HEK293T (cell line): ENCODE measurements around the gene ARL6IP1.
"Not testable (repeated sequence)": the region's sequence is repeated elsewhere in the genome, so short reads cannot be mapped to it uniquely, and the experiment has no call there.

Source experiments
- CTCF ChIA-PET: fragments of 350-600 bp; formaldehyde crosslinking; extraction: SDS; loops from one replicate; lab custom pipeline; 2021; ENCODE audit warnings: antibody characterized with exemption, inconsistent platforms; lab: Yijun Ruan, JAX
- POLR2A ChIA-PET: fragments of 350-600 bp; formaldehyde crosslinking; extraction: SDS; loops from one replicate; lab custom pipeline; 2020; ENCODE audit warnings: antibody characterized with exemption, inconsistent platforms; lab: Yijun Ruan, JAX
- DNase-seq: peaks from one replicate; pipeline ENCODE4 v3.0.0; 2012; ENCODE audit warnings: mixed read lengths; ENCODE audit errors: extremely low spot score
- ARNT ChIP-seq: fragments of 450-650 bp; IDR thresholded peaks from 2 replicates; pipeline ENCODE4 v1.6.1; 2017; ENCODE audit warnings: mild to moderate bottlenecking
- BHLHE40 ChIP-seq: fragments of 450-650 bp; IDR thresholded peaks from 2 replicates; pipeline ENCODE4 v1.6.1; 2016; ENCODE audit warnings: mild to moderate bottlenecking, moderate library complexity, borderline replicate concordance
- CTBP1 ChIP-seq: fragments of 450-650 bp; IDR thresholded peaks from 2 replicates; pipeline ENCODE4 v1.6.1; 2016; ENCODE audit warnings: borderline replicate concordance
- ELF4 ChIP-seq: fragments of 450-650 bp; IDR thresholded peaks from 2 replicates; pipeline ENCODE4 v1.6.1; 2017; ENCODE audit warnings: antibody characterized with exemption
- FOXA1 ChIP-seq: fragments of 450-650 bp; IDR thresholded peaks from 2 replicates; pipeline ENCODE4 v1.6.1; 2016; ENCODE audit warnings: mild to moderate bottlenecking
- FOXK2 ChIP-seq: fragments of 450-650 bp; IDR thresholded peaks from 2 replicates; pipeline ENCODE4 v1.6.1; 2016; ENCODE audit warnings: mild to moderate bottlenecking
- FOXM1 ChIP-seq: fragments of 450-650 bp; IDR thresholded peaks from 2 replicates; pipeline ENCODE4 v1.6.1; 2017; ENCODE audit warnings: mild to moderate bottlenecking, borderline replicate concordance
- HDGF ChIP-seq: fragments of 450-650 bp; IDR thresholded peaks from 2 replicates; pipeline ENCODE4 v1.6.1; 2017; ENCODE audit warnings: antibody characterized with exemption, borderline replicate concordance
- L3MBTL2 ChIP-seq: fragments of 450-650 bp; conservative IDR thresholded peaks from 2 replicates; pipeline ENCODE4 v1.6.1; 2016; ENCODE audit warnings: mild to moderate bottlenecking
- LEF1 ChIP-seq: fragments of 450-650 bp; IDR thresholded peaks from 2 replicates; pipeline ENCODE4 v1.6.1; 2017; ENCODE audit warnings: mild to moderate bottlenecking, borderline replicate concordance
- NFRKB ChIP-seq: fragments of 450-650 bp; IDR thresholded peaks from 2 replicates; pipeline ENCODE4 v1.6.1; 2016; ENCODE audit warnings: mild to moderate bottlenecking, moderate library complexity
- PKNOX1 ChIP-seq: fragments of 450-650 bp; IDR thresholded peaks from 2 replicates; pipeline ENCODE4 v1.6.1; 2016
- SP1 ChIP-seq: fragments of 450-650 bp; IDR thresholded peaks from 2 replicates; pipeline ENCODE4 v1.6.1; 2017
- SUZ12 ChIP-seq: fragments of 450-650 bp; IDR thresholded peaks from 2 replicates; pipeline ENCODE4 v1.6.1; 2016; ENCODE audit warnings: mild to moderate bottlenecking
- TARDBP ChIP-seq: fragments of 450-650 bp; IDR thresholded peaks from 2 replicates; pipeline ENCODE4 v1.6.1; 2016
- ZNF384 ChIP-seq: fragments of 450-650 bp; IDR thresholded peaks from 2 replicates; pipeline ENCODE4 v1.6.1; 2016

ARL6IP1 gene

GRCh38 chr16:18789850-18790706 is 11.3 kb downstream of the ARL6IP1 start, which contains the start of gene RPS15A:
Gene RPS15A (minus strand): TSS chr16:18790334. CDS start chr16:18789113, 1,221 bp downstream.
- ChIA-PET CTCF (interaction anchor here (1.0 kb wide), 1 partner anchor 12 kb away, joined by 6 read pairs; the partner anchor contains the start of gene ARL6IP1), POLR2A (interaction anchor here (0.6 to 7.1 kb wide), 22 partner anchors 10 to 765 kb away, joined by 3 to 172 read pairs (median 4); partner anchors contain the start of genes ARL6IP1, CLEC19A, COQ7 and TMC7)
- peak; percentile 97 for DNase-seq
- TF ChIP-seq SUZ12 (no peak), ZNF384 (peak; percentile 96), NFRKB (peak; percentile 94), ELF4 (peak; percentile 85), FOXM1 (no peak), L3MBTL2 (0 out of 2 replicates have a peak, but pooled peaks have one; percentile 18), SP1 (no peak), FOXA1 (no peak), FOXK2 (no peak), CTBP1 (no peak)

- no peak for DNase-seq
- ChIA-PET POLR2A (interaction anchor here (1.0 to 7.1 kb wide), 6 partner anchors 11 to 366 kb away, joined by 3 to 172 read pairs (median 7); partner anchors contain the start of genes ARL6IP1 and COQ7), CTCF (no interaction called here)
- TF ChIP-seq FOXK2 (no peak), BHLHE40 (no peak), FOXM1 (no peak), ZNF384 (no peak), ELF4 (no peak), TARDBP (no peak), HDGF (no peak), SUZ12 (no peak), NFRKB (no peak), SP1 (no peak)
Measured at GRCh38 chr16:18789515-18789849, 11.9 kb downstream of the ARL6IP1 start.

GRCh38 chr16:18788828-18789514 is 12.4 kb downstream of the ARL6IP1 start:
- ChIA-PET POLR2A (interaction anchor here (0.9 to 7.1 kb wide), 5 partner anchors 11 to 335 kb away, joined by 3 to 172 read pairs (median 7); partner anchors contain the start of genes ARL6IP1 and COQ7), CTCF (no interaction called here)
- DNase-seq, result no peak
- no peak for TF ChIP-seq FOXA1
- no peak for TF ChIP-seq NFRKB
- no peak for TF ChIP-seq BHLHE40
- no peak for TF ChIP-seq ELF4

GRCh38 chr16:18784917-18785623 is 16.3 kb downstream of the ARL6IP1 start:
- POLR2A ChIA-PET, result interaction anchor here (0.8 kb wide), 1 partner anchor 15 kb away, joined by 3 read pairs; no protein-coding TSS in a partner anchor
- TF ChIP-seq SP1 (no peak), SUZ12 (no peak), TARDBP (no peak), ELF4 (no peak)
- CTCF ChIA-PET, result interaction anchor here (0.6 kb wide), 1 partner anchor 17 kb away, joined by 3 read pairs; no protein-coding TSS in a partner anchor

GRCh38 chr16:18783430-18784341 is 17.7 kb downstream of the ARL6IP1 start:
- ChIA-PET POLR2A (interaction anchor here (1.0 kb wide), 1 partner anchor 18 kb away, joined by 3 read pairs; the partner anchor contains the start of gene ARL6IP1), CTCF (no interaction called here)
- TF ChIP-seq TARDBP (no peak), HDGF (no peak), BHLHE40 (no peak), SP1 (no peak), FOXA1 (no peak), LEF1 (no peak), FOXK2 (no peak), FOXM1 (no peak), NFRKB (no peak)
- DNase-seq, result no peak

More at GRCh38 chr16:18784917-18785623, 16.3 kb downstream of the ARL6IP1 start:
- DNase-seq, result no peak

- CTCF ChIA-PET, result no interaction called here
- POLR2A ChIA-PET, result no interaction called here
- no peak for DNase-seq
- TF ChIP-seq LEF1 (no peak), HDGF (no peak), PKNOX1 (no peak), TARDBP (no peak), ZNF384 (no peak), SUZ12 (no peak), ARNT (no peak), SP1 (no peak), FOXK2 (no peak), FOXA1 (no peak), BHLHE40 (no peak), CTBP1 (no peak), NFRKB (no peak), ELF4 (no peak), L3MBTL2 (no peak), FOXM1 (no peak)
Measured at GRCh38 chr16:18782697-18783429, 18.5 kb downstream of the ARL6IP1 start.

GRCh38 chr16:18781232-18781631 is 20.1 kb downstream of the ARL6IP1 start:
- DNase-seq, POLR2A ChIA-PET, CTCF ChIA-PET: not testable (repeated sequence)

GRCh38 chr16:18780460-18781026 is 20.8 kb downstream of the ARL6IP1 start:
- POLR2A ChIA-PET, result not testable (repeated sequence)

GRCh38 chr16:18777664-18778063 is 23.7 kb downstream of the ARL6IP1 start:
- POLR2A ChIA-PET, DNase-seq, CTCF ChIA-PET: not testable (repeated sequence)

More at GRCh38 chr16:18780460-18781026, 20.8 kb downstream of the ARL6IP1 start:
- CTCF ChIA-PET, DNase-seq: not testable (repeated sequence)
